Astrocyte of the spinal cord (primary cell): ENCODE measurements around the gene NTN1.

Experiments used
- DNase-seq: peaks from one replicate; pipeline ENCODE4 v3.0.0; 2011; ENCODE audit warnings: low read depth, low spot score
- H3K4me3 ChIP-seq: 2 replicates; pipeline ENCODE4 v1.5.1; 2011; ENCODE audit warnings: low read depth, mild to moderate bottlenecking, low read length, moderate library complexity
- in situ Hi-C: cut with HindIII; loops from 2 replicates; pipeline ENCODE4 v1.10.0; 2017; ENCODE audit warnings: low sequenced_read_pairs
- TF ChIP-seq, protein P1 (sequence below): IDR thresholded peaks from 2 replicates; pipeline ENCODE4 v1.5.1; 2012; ENCODE audit warnings: low read depth, mild to moderate bottlenecking, low read length, inconsistent platforms

The NTN1 gene

DNA sequence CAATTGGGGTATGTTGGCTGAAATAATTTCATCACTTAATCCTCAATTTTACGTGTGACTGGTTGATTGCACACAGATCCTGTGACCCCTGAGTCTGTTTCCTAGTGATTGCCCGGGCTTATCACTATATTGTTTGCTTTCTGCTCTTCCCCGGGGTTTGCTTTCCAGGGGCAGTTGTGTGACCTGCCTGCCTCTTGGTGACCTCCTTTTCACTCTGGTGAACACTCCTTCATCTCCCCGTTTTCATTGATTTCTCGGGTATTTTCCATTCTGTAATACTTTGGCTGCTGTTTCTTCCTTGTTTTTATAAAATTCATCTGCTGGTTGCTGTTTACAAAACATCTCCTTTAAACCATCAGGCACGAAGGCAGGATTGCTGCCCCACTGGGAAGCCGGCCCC is 36.0 kb downstream of the NTN1 start:
- TF ChIP-seq, protein P1, sequence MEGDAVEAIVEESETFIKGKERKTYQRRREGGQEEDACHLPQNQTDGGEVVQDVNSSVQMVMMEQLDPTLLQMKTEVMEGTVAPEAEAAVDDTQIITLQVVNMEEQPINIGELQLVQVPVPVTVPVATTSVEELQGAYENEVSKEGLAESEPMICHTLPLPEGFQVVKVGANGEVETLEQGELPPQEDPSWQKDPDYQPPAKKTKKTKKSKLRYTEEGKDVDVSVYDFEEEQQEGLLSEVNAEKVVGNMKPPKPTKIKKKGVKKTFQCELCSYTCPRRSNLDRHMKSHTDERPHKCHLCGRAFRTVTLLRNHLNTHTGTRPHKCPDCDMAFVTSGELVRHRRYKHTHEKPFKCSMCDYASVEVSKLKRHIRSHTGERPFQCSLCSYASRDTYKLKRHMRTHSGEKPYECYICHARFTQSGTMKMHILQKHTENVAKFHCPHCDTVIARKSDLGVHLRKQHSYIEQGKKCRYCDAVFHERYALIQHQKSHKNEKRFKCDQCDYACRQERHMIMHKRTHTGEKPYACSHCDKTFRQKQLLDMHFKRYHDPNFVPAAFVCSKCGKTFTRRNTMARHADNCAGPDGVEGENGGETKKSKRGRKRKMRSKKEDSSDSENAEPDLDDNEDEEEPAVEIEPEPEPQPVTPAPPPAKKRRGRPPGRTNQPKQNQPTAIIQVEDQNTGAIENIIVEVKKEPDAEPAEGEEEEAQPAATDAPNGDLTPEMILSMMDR = no peak
- H3K4me3 ChIP-seq = no peak overlapping the region
- in situ Hi-C loops = no loop called here

GRCh38 chr17:9062399-9062902 is 41.1 kb downstream of the NTN1 start:
- no peak overlapping the region for H3K4me3 ChIP-seq
- in situ Hi-C loops = no loop called here
- TF ChIP-seq, protein P1 = no peak
- DNase-seq = no peak

More for the DNA sequence above, 36.0 kb downstream of the NTN1 start:
- DNase-seq = no peak

- in situ Hi-C loops = no loop called here
- no peak for DNase-seq
- H3K4me3 ChIP-seq = no peak overlapping the region
- TF ChIP-seq, protein P1 = no peak
Observed at GRCh38 chr17:9064311-9064834, 43.1 kb downstream of the NTN1 start.

DNA sequence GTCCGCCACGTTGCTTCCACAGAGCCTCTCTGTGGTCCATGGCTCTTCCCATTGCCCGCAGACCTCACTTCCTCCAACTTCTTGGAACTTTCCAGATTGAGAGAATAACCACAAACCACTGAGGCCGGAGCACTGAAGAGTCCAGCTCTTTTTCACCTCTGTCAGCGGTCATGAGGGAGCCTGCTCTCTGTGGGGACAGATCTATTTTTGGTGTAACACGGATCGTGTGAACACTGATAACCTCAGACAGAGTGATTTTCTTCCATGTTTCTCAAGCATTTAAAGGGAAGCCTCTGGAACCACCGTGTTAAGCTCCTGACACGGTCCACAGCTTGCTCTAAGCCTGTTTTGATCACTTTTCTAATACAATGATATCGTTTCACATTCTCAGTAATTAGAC is 49.7 kb downstream of the NTN1 start:
- no peak overlapping the region for H3K4me3 ChIP-seq
- no peak for DNase-seq
- TF ChIP-seq, protein P1 = no peak
- in situ Hi-C loops = no loop called here

DNA sequence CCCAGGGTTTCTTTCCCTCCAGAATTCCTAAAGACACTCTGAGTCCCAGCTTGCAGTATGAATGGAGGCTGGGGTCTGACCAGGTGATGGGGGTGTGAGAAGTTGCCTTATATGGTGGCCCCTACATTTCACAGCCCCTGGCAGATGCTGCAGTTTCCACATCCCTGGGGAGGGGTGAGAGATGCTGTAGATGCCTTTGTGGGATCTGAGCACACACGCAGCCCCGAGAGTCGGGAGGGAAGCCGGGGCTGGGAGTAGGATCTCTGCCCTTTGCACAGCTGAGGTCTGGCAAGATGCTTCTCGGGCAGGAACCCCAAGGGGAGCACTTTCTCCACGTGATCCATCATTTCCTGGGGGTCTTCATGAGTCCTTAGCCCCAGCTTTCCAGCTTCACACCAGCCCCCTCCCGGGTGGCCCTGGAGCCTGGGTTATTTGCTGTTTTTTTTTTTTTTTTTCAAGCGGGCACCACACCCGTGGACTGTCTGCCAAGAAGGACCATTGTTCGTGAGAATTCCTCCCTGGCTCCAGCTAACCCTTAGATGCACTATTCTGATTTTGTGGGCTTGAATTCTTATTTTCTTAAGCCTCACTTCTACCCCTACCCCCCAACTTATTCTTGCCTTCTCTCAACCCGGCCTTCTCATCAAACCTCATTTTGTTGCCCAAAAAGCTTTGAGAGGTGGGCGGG is 50.6 kb downstream of the NTN1 start:
- H3K4me3 ChIP-seq = no peak overlapping the region
- DNase-seq = no peak
- in situ Hi-C loops = no loop called here
- TF ChIP-seq, protein P1 = no peak

GRCh38 chr17:9072696-9073339 is 51.5 kb downstream of the NTN1 start:
- H3K4me3 ChIP-seq = no peak overlapping the region
- in situ Hi-C loops = no loop called here
- TF ChIP-seq, protein P1 = no peak
- peak; percentile 1 for DNase-seq
